NCI-H2081 (cell line): ENCODE data around the gene ADAM33.

Experiments
- DNase-seq, 2 experiments: peaks; one replicate each; lab custom pipeline; 2025; lab: John Stamatoyannopoulos, UW

Gene ADAM33

GRCh38 chr20:3687655-3688054, 5.8 kb upstream of the ADAM33 start:
- DNase-seq: no peak

GRCh38 chr20:3686867-3687321, 5.1 kb upstream of the ADAM33 start:
- DNase-seq: no peak

GRCh38 chr20:3686421-3686820, 4.6 kb upstream of the ADAM33 start:
- no peak for DNase-seq

GRCh38 chr20:3685341-3685740, 3.5 kb upstream of the ADAM33 start:
- DNase-seq: no peak

- no peak for DNase-seq
Measured at GRCh38 chr20:3681352-3681930, 369 bp downstream of the ADAM33 start.

- no peak for DNase-seq
Measured at GRCh38 chr20:3680701-3681351, 984 bp downstream of the ADAM33 start.

GRCh38 chr20:3679749-3680700, 1.8 kb downstream of the ADAM33 start:
- DNase-seq: no peak

GRCh38 chr20:3678856-3679720, 2.7 kb downstream of the ADAM33 start:
- no peak for DNase-seq

- no peak for DNase-seq
Measured at GRCh38 chr20:3678198-3678597, 3.6 kb downstream of the ADAM33 start.

GRCh38 chr20:3677733-3678132, 4.1 kb downstream of the ADAM33 start:
- no peak for DNase-seq

GRCh38 chr20:3674995-3675900, 6.6 kb downstream of the ADAM33 start:
- DNase-seq: no peak

GRCh38 chr20:3674447-3674846, 7.4 kb downstream of the ADAM33 start:
- no peak for DNase-seq

GRCh38 chr20:3673221-3674070, 8.4 kb downstream of the ADAM33 start:
- no peak for DNase-seq

GRCh38 chr20:3672547-3673171, 9.2 kb downstream of the ADAM33 start:
- DNase-seq: no peak

GRCh38 chr20:3671986-3672546, 9.7 kb downstream of the ADAM33 start:
- no peak for DNase-seq

GRCh38 chr20:3670945-3671344, 10.9 kb downstream of the ADAM33 start:
- no peak for DNase-seq

GRCh38 chr20:3670511-3670910, 11.3 kb downstream of the ADAM33 start:
- DNase-seq: no peak

- no peak for DNase-seq
Measured at GRCh38 chr20:3669710-3670367, 12.0 kb downstream of the ADAM33 start.
